C4-2B (cell line): ENCODE measurements around the gene MEIS2.

Experiments
- CTCF ChIP-seq: fragments of 450-650 bp; conservative IDR thresholded peaks from 2 replicates; pipeline ENCODE4 v1.5.1; 2017; ENCODE audit warnings: mild to moderate bottlenecking
- ZFX ChIP-seq: fragments of 450-650 bp; IDR thresholded peaks from 2 replicates; pipeline ENCODE4 v1.6.1; 2017

GRCh38 chr15:36877796-36878683, 222.3 kb downstream of the MEIS2 start:
- no peak for TF ChIP-seq CTCF
- no peak for TF ChIP-seq ZFX
